Measurements from ENCODE around the gene NONO.

GRCh38 chrX:71241301-71241700 is 42.1 kb upstream of the NONO start:
- TF ChIP-seq GATA2 (IDR thresholded peaks at IDR 0.05; ENCODE audit: low read depth, low read length) = no peak
- no peak for TF ChIP-seq GATA3 (IDR thresholded peaks at IDR 0.05; ENCODE audit: low read depth, low read length)

All from SH-SY5Y (cell line).